Epithelial cell of proximal tubule (primary cell): Measurements from ENCODE around the gene ACTBL2. TPM values are rescaled to one million over a fixed set of nuclear protein-coding genes. Genes with fewer than 3 reads are reported as not detected.

Experiments
- DNase-seq: peaks from one replicate; pipeline ENCODE4 v3.0.0-alpha.2; 2011; ENCODE audit warnings: low read depth
- H3K4me3 ChIP-seq: 2 replicates; pipeline ENCODE4 v1.5.1; 2011; ENCODE audit warnings: low read depth, mild to moderate bottlenecking, low read length
- total RNA-seq: library from RNA; depleted of rRNA; stranded (reverse); fragments of >200 nt; gene quantifications from 2 replicates; pipeline ENCODE4 v1.2.3, GENCODE V29; 2015
- TF ChIP-seq, protein P1 (sequence below): conservative IDR thresholded peaks from 2 replicates; pipeline ENCODE4 v1.5.1; 2012; ENCODE audit warnings: low read depth, mild to moderate bottlenecking, low read length

ACTBL2 gene
- total RNA-seq, 1 donor from 2014 or later: 2.3 TPM

DNA sequence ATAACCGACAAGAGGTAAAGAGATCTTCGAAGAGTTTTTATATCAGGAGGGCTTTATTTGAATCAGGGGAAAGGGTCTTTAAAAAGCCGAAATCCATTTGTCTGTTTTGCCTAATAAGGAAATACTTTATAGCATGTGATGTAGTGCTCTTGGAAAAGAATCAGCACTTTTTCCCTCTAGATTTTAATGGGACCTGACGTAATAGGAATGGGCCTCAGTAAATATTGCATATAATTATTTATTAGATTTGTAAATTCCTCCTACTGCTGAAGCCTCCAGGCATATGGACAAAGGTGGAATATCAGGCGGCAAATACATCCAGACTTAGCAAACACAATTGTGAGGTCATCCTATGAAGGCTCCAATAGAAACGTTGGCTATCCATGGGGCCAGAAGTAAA, 50.9 kb downstream of the ACTBL2 start:
- TF ChIP-seq, protein P1, sequence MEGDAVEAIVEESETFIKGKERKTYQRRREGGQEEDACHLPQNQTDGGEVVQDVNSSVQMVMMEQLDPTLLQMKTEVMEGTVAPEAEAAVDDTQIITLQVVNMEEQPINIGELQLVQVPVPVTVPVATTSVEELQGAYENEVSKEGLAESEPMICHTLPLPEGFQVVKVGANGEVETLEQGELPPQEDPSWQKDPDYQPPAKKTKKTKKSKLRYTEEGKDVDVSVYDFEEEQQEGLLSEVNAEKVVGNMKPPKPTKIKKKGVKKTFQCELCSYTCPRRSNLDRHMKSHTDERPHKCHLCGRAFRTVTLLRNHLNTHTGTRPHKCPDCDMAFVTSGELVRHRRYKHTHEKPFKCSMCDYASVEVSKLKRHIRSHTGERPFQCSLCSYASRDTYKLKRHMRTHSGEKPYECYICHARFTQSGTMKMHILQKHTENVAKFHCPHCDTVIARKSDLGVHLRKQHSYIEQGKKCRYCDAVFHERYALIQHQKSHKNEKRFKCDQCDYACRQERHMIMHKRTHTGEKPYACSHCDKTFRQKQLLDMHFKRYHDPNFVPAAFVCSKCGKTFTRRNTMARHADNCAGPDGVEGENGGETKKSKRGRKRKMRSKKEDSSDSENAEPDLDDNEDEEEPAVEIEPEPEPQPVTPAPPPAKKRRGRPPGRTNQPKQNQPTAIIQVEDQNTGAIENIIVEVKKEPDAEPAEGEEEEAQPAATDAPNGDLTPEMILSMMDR: no peak
- no peak for DNase-seq
- no peak overlapping the region for H3K4me3 ChIP-seq
